A549 (cell line): ENCODE measurements around the gene PPP1CC. TPM values are rescaled to one million over a fixed set of nuclear protein-coding genes. Genes with fewer than 3 reads are reported as not detected.

Experiments used
- ATAC-seq, 2 experiments: fragments of 200-7000 bp in 1 of 2; fragments of >200 bp in 1 of 2; cut with Nextera tagmentation in 1 of 2; cut with Tn5 transposase in 1 of 2; 3 replicates each; pipeline versions ENCODE4 v1.8.0 to v1.9.1; 2018 to 2020; ENCODE audit warnings: mild to moderate bottlenecking in 1 of 2, moderate library complexity in 1 of 2
- CTCF ChIA-PET: fragments of 300-600 bp; sonication (Branson Sonifier 250); formaldehyde crosslinking; extraction: SDS; loops from one replicate; lab custom pipeline; 2021; ENCODE audit warnings: antibody characterized with exemption, inconsistent platforms; lab: Yijun Ruan, JAX
- POLR2A ChIA-PET: fragments of 350-600 bp; formaldehyde crosslinking; extraction: SDS; loops from one replicate; lab custom pipeline; 2021; ENCODE audit warnings: antibody characterized with exemption, inconsistent platforms; lab: Yijun Ruan, JAX
- DNase-seq, 2 experiments: peaks; one replicate each; pipeline versions ENCODE4 v3.0.0 to v3.0.0-alpha.2; 2011 to 2016; ENCODE audit warnings: low read depth in 1 of 2, low spot score in 1 of 2
- FAIRE-seq: peaks from 2 replicates; lab custom pipeline; 2011; peaks lifted over from hg19 to GRCh38; lab: Jason Lieb, UNC
- H3K27ac ChIP-seq, 2 experiments: fragments of >200 bp; sonication (Bioruptor Twin); formaldehyde crosslinking; 3 replicates each; pipeline ENCODE4 v1.5.1; 2016 to 2017
- H3K4me1 ChIP-seq: fragments of >200 bp; sonication (Bioruptor Twin); formaldehyde crosslinking; 3 replicates; pipeline ENCODE4 v1.6.1; 2016
- H3K4me2 ChIP-seq: fragments of >200 bp; sonication (Bioruptor Twin); formaldehyde crosslinking; 3 replicates; pipeline ENCODE4 v1.6.1; 2016
- H3K4me3 ChIP-seq: fragments of >200 bp; sonication (Bioruptor Twin); formaldehyde crosslinking; 3 replicates; pipeline ENCODE4 v1.5.1; 2016
- H3K9me3 ChIP-seq: fragments of >200 bp; sonication (Bioruptor Twin); formaldehyde crosslinking; 3 replicates; pipeline ENCODE4 v1.6.1; 2016
- BHLHE40 ChIP-seq: IDR thresholded peaks from 2 replicates; pipeline ENCODE4 v1.6.1; 2012; ENCODE audit warnings: low read depth, low read length, inconsistent platforms
- CEBPB ChIP-seq, 2 experiments: fragments of >200 bp in 1 of 2; sonication (Bioruptor Twin) in 1 of 2; formaldehyde crosslinking in 1 of 2; IDR thresholded peaks; 2 replicates each; pipeline ENCODE4 v1.6.1; 2012 to 2016
- CHD2 ChIP-seq: fragments of 150-350 bp; IDR thresholded peaks from 2 replicates; pipeline ENCODE4 v1.6.1; 2014; ENCODE audit warnings: low read length; ENCODE audit not compliant: partially characterized antibody
- CHD4 ChIP-seq: fragments of 200-600 bp; sonication (generic); IDR thresholded peaks from 2 replicates; pipeline ENCODE4 v1.6.1; 2016; ENCODE audit warnings: antibody characterized with exemption, mild to moderate bottlenecking, borderline replicate concordance
- EHF ChIP-seq: fragments of 250-450 bp; sonication (Bioruptor Pico); IDR thresholded peaks from 2 replicates; pipeline ENCODE4 v1.5.0; 2020; ENCODE audit warnings: mild to moderate bottlenecking
- EP300 ChIP-seq, 2 experiments: fragments of >200 bp; sonication (Bioruptor Twin); formaldehyde crosslinking; IDR thresholded peaks; 2 replicates in 1 of 2; 3 replicates in 1 of 2; pipeline ENCODE4 v1.6.1; 2016 to 2017
- ESRRA ChIP-seq: fragments of 150-350 bp; IDR thresholded peaks from 2 replicates; pipeline ENCODE4 v1.6.1; 2014; ENCODE audit warnings: mild to moderate bottlenecking, low read length, borderline replicate concordance
- FOSL2 ChIP-seq, 2 experiments: fragments of 450-650 bp in 1 of 2; fragments of >200 bp in 1 of 2; sonication (Bioruptor Twin) in 1 of 2; formaldehyde crosslinking; IDR thresholded peaks; 2 replicates each; pipeline versions ENCODE4 v1.5.0 to v1.6.1; 2016 to 2020; ENCODE audit warnings: mild to moderate bottlenecking in 1 of 2, moderate library complexity in 1 of 2
- FOXS1 ChIP-seq: fragments of 250-450 bp; sonication (Bioruptor Pico); IDR thresholded peaks from 2 replicates; pipeline ENCODE4 v1.5.0; 2020; ENCODE audit warnings: mild to moderate bottlenecking, moderate library complexity
- GATA3 ChIP-seq: IDR thresholded peaks from 2 replicates; pipeline ENCODE4 v1.6.1; 2012; ENCODE audit warnings: borderline replicate concordance
- HEYL ChIP-seq: fragments of 250-450 bp; sonication (Bioruptor Pico); IDR thresholded peaks from 2 replicates; pipeline ENCODE4 v1.8.0; 2021; ENCODE audit warnings: mild to moderate bottlenecking, moderate library complexity
- KDM1A ChIP-seq: fragments of 200-600 bp; sonication (generic); IDR thresholded peaks from 2 replicates; pipeline ENCODE4 v1.6.1; 2016; ENCODE audit warnings: low read depth, mild to moderate bottlenecking
- MAFK ChIP-seq: fragments of 450-650 bp; IDR thresholded peaks from 2 replicates; pipeline ENCODE4 v1.6.1; 2014; ENCODE audit not compliant: partially characterized antibody
- MYC ChIP-seq: IDR thresholded peaks from 2 replicates; pipeline ENCODE4 v1.6.1; 2012; ENCODE audit warnings: mild to moderate bottlenecking, inconsistent platforms, low read length, improper control_type of control experiment, borderline replicate concordance
- NPAS2 ChIP-seq: fragments of 250-450 bp; sonication (Bioruptor Pico); IDR thresholded peaks from 2 replicates; pipeline ENCODE4 v1.8.0; 2022; ENCODE audit warnings: mild to moderate bottlenecking, moderate library complexity, borderline replicate concordance
- NR3C1 ChIP-seq: fragments of >200 bp; sonication (Bioruptor Twin); formaldehyde crosslinking; IDR thresholded peaks from 3 replicates; pipeline ENCODE4 v1.6.1; 2017
- PHF8 ChIP-seq: fragments of 200-600 bp; sonication (generic); IDR thresholded peaks from 2 replicates; pipeline ENCODE4 v1.6.1; 2016; ENCODE audit warnings: low read depth, mild to moderate bottlenecking, antibody characterized with exemption, moderate library complexity, borderline replicate concordance
- POLR2AphosphoS2 ChIP-seq: conservative IDR thresholded peaks from 2 replicates; pipeline ENCODE4 v1.6.1; 2012; ENCODE audit warnings: low read length, improper control_type of control experiment, inconsistent platforms
- RAD21 ChIP-seq, 2 experiments: fragments of >200 bp in 1 of 2; sonication (Bioruptor Twin) in 1 of 2; formaldehyde crosslinking in 1 of 2; IDR thresholded peaks in 1 of 2; conservative IDR thresholded peaks in 1 of 2; 2 replicates in 1 of 2; 3 replicates in 1 of 2; pipeline ENCODE4 v1.6.1; 2012 to 2018; ENCODE audit warnings: inconsistent platforms in 1 of 2
- RARB ChIP-seq: fragments of 250-450 bp; sonication (Bioruptor Pico); IDR thresholded peaks from 2 replicates; pipeline ENCODE4 v1.8.0; 2021; ENCODE audit warnings: mild to moderate bottlenecking, moderate library complexity
- RNF2 ChIP-seq: fragments of 200-600 bp; sonication (generic); IDR thresholded peaks from 2 replicates; pipeline ENCODE4 v1.6.1; 2016; ENCODE audit warnings: low read depth, mild to moderate bottlenecking, antibody characterized with exemption, moderate library complexity, borderline replicate concordance
- TFCP2L1 ChIP-seq: fragments of 250-450 bp; sonication (Bioruptor Pico); IDR thresholded peaks from 2 replicates; pipeline ENCODE4 v1.5.0; 2021; ENCODE audit warnings: mild to moderate bottlenecking
- TP53 ChIP-seq: fragments of 250-450 bp; sonication (Bioruptor Pico); IDR thresholded peaks from 2 replicates; pipeline ENCODE4 v1.5.0; 2021; ENCODE audit warnings: mild to moderate bottlenecking, moderate library complexity
- ZC3H11A ChIP-seq: fragments of 450-650 bp; IDR thresholded peaks from 2 replicates; pipeline ENCODE4 v1.6.1; 2014; ENCODE audit warnings: antibody characterized with exemption, mild to moderate bottlenecking
- ZFP36 ChIP-seq: fragments of 450-650 bp; IDR thresholded peaks from 2 replicates; pipeline ENCODE4 v1.6.1; 2014; ENCODE audit warnings: borderline replicate concordance; ENCODE audit not compliant: partially characterized antibody
- ZNF302 ChIP-seq: fragments of 250-450 bp; sonication (Bioruptor Pico); IDR thresholded peaks from 2 replicates; pipeline ENCODE4 v1.9.0; 2021; ENCODE audit warnings: inconsistent platforms, mild to moderate bottlenecking, moderate library complexity
- whole genome bisulfite sequencing: methylation state at CpG from one replicate; pipeline ENCODE4 v1.1.6; 2017; ENCODE audit errors: missing lambda C conversion rate; 5-methylcytosine and 5-hydroxymethylcytosine counted together
- polyA plus RNA-seq, 4 experiments: library from polyadenylated mRNA; depleted of rRNA in 3 of 4; stranded (reverse); fragments of >200 nt; fragmentation: RNase III in 1 of 4; extraction: RNeasy Plus Mini Kit Qiagen cat#74134 plus additional on column Dnase treatment in 1 of 4; gene quantifications; 2 replicates in 3 of 4; 3 replicates in 1 of 4; pipeline ENCODE4 v1.2.3, GENCODE V29; 2011 to 2017
- TF ChIP-seq, protein P1 (sequence below): fragments of 250-450 bp; sonication (Bioruptor Pico); IDR thresholded peaks from 2 replicates; pipeline ENCODE4 v1.5.0; 2020; ENCODE audit warnings: low read depth, mild to moderate bottlenecking, moderate library complexity
- TF ChIP-seq, protein P2 (sequence below): fragments of >200 bp; sonication (Bioruptor Twin); formaldehyde crosslinking; IDR thresholded peaks from 3 replicates; pipeline ENCODE4 v1.5.1; 2016
- TF ChIP-seq, protein P3 (sequence below): fragments of >200 bp; sonication (Bioruptor Twin); formaldehyde crosslinking; IDR thresholded peaks from 3 replicates; pipeline ENCODE4 v1.6.1; 2016

PPP1CC gene
- polyA plus RNA-seq, 2 of the 4 experiments (the other 2 are of a cell fraction), result 131 to 258 TPM

DNA sequence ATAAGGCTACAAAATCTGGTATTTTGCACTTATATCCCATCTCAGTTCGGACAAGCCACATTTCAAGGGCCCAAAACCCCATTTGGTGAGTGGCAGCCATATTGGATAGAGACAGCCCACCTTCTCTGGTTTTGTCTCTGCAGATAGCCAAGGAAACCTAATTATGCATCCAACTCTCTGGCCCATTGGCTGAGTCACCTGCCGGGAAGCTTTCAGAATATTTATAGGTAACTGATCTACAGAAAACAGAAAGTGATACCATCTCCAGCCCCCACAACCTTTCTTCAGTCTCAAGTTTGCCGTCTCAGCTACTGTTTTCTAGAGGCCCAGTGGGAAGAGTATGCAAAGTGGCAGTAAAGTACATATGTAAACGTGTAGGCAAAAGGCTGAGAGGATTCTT is 33.7 kb upstream of the PPP1CC start:
- WGBS, result 48% methylated on average over 4 of the region's 4 CpGs
- Histone ChIP-seq H3K4me1 (no peaks in the 10 kb centered on the region), H3K27ac (no peak overlapping the region), H3K4me3 (no peak overlapping the region)
- CTCF ChIA-PET, result no interaction called here
- POLR2A ChIA-PET, result no interaction called here
- no peak for TF ChIP-seq MAFK
- TF ChIP-seq POLR2AphosphoS2, result no peak
- no peak for TF ChIP-seq CEBPB (IDR thresholded peaks at IDR 0.05)
- TF ChIP-seq, protein P1, sequence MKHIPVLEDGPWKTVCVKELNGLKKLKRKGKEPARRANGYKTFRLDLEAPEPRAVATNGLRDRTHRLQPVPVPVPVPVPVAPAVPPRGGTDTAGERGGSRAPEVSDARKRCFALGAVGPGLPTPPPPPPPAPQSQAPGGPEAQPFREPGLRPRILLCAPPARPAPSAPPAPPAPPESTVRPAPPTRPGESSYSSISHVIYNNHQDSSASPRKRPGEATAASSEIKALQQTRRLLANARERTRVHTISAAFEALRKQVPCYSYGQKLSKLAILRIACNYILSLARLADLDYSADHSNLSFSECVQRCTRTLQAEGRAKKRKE (CRISPR knock-in tag), result no peak
- no peak for TF ChIP-seq GATA3
- no peak for TF ChIP-seq TFCP2L1 (CRISPR knock-in tag)
- TF ChIP-seq, protein P2, sequence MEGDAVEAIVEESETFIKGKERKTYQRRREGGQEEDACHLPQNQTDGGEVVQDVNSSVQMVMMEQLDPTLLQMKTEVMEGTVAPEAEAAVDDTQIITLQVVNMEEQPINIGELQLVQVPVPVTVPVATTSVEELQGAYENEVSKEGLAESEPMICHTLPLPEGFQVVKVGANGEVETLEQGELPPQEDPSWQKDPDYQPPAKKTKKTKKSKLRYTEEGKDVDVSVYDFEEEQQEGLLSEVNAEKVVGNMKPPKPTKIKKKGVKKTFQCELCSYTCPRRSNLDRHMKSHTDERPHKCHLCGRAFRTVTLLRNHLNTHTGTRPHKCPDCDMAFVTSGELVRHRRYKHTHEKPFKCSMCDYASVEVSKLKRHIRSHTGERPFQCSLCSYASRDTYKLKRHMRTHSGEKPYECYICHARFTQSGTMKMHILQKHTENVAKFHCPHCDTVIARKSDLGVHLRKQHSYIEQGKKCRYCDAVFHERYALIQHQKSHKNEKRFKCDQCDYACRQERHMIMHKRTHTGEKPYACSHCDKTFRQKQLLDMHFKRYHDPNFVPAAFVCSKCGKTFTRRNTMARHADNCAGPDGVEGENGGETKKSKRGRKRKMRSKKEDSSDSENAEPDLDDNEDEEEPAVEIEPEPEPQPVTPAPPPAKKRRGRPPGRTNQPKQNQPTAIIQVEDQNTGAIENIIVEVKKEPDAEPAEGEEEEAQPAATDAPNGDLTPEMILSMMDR, result no peak
- no peak for TF ChIP-seq RARB
- TF ChIP-seq FOSL2 (IDR thresholded peaks at IDR 0.05), result no peak
- no peak for TF ChIP-seq FOSL2 (CRISPR knock-in tag; IDR thresholded peaks at IDR 0.05)
- no peak for TF ChIP-seq CHD2
- TF ChIP-seq RNF2, result no peak
- TF ChIP-seq ZFP36, result no peak
- TF ChIP-seq CHD4, result no peak
- TF ChIP-seq HEYL (CRISPR knock-in tag), result no peak
- no peak for TF ChIP-seq ZNF302 (CRISPR knock-in tag)
- TF ChIP-seq NPAS2 (CRISPR knock-in tag), result no peak
- TF ChIP-seq BHLHE40, result no peak
- no peak for TF ChIP-seq RAD21 (conservative IDR thresholded peaks at IDR 0.05 in 1 of 2, IDR thresholded peaks at IDR 0.05 in 1 of 2)
- TF ChIP-seq, all 56 proteins: peak for 0
- no peak for FAIRE-seq
- no peak for DNase-seq
- no peak overlapping the region for H3K4me2 ChIP-seq
- H3K9me3 ChIP-seq, result no peaks in the 10 kb centered on the region
- ATAC-seq, result no peak

DNA sequence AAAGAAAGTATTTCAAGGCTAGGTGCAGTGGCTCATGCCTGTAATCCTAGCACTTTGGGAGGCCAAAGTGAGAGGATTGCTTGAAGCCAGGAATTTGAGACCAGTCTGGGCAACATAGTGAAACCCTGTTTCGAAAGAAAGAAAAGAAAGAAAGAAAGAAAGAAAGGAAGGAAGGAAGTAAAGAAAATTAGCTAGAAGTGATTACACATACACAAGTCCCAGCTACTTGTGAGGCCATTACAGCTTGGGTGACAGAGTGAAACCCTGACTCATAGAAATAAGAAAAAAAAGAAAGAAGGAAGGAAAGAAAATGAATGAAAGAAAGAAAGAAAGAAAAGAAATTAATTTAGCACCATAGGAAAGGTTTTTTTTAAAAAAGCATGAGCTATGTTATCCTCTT is 33.3 kb upstream of the PPP1CC start:
- Histone ChIP-seq H3K4me2 (no peak overlapping the region), H3K9me3 (no peaks in the 10 kb centered on the region), H3K4me3 (no peak overlapping the region), H3K27ac (no peak overlapping the region), H3K4me1 (no peaks in the 10 kb centered on the region)
- FAIRE-seq (no peak), ATAC-seq (no peak), DNase-seq (no peak)
- ChIA-PET CTCF (interaction anchor here (0.6 kb wide), 1 partner anchor 866 kb away, joined by 3 read pairs; no protein-coding TSS in a partner anchor), POLR2A (no interaction called here)
- no peak for TF ChIP-seq CHD2
- no peak for TF ChIP-seq NR3C1
- TF ChIP-seq KDM1A, result no peak
- no peak for TF ChIP-seq ZC3H11A
- no peak for TF ChIP-seq TP53 (CRISPR knock-in tag)
- TF ChIP-seq, protein P3, sequence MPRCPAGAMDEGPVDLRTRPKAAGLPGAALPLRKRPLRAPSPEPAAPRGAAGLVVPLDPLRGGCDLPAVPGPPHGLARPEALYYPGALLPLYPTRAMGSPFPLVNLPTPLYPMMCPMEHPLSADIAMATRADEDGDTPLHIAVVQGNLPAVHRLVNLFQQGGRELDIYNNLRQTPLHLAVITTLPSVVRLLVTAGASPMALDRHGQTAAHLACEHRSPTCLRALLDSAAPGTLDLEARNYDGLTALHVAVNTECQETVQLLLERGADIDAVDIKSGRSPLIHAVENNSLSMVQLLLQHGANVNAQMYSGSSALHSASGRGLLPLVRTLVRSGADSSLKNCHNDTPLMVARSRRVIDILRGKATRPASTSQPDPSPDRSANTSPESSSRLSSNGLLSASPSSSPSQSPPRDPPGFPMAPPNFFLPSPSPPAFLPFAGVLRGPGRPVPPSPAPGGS, result no peak
- TF ChIP-seq MYC, result no peak
- TF ChIP-seq PHF8, result no peak
- no peak for TF ChIP-seq FOXS1
- TF ChIP-seq EP300 (IDR thresholded peaks at IDR 0.05), result no peak
- TF ChIP-seq ESRRA, result no peak
- TF ChIP-seq EHF (CRISPR knock-in tag), result no peak
- no peak for TF ChIP-seq FOSL2 (IDR thresholded peaks at IDR 0.05)
- TF ChIP-seq FOSL2 (CRISPR knock-in tag; IDR thresholded peaks at IDR 0.05), result no peak
- 88% methylated on average over 1 of the region's 1 CpG for WGBS
